WERI-Rb-1 (cell line): ENCODE results near the gene KCNMA1.

Experiments
- DNase-seq: peaks from one replicate; pipeline ENCODE4 v3.0.0-alpha.2; 2020
- H3K27ac ChIP-seq: fragments of 250-450 bp; sonication (Bioruptor Pico); 2 replicates; pipeline ENCODE4 v1.5.1; 2020; ENCODE audit warnings: mild to moderate bottlenecking, moderate library complexity
- H3K27me3 ChIP-seq: fragments of 250-450 bp; sonication (Bioruptor Pico); 2 replicates; pipeline ENCODE4 v1.5.1; 2021; ENCODE audit warnings: mild to moderate bottlenecking, low read depth, moderate library complexity; ENCODE audit not compliant: insufficient read depth, severe bottlenecking
- H3K36me3 ChIP-seq: fragments of 250-450 bp; sonication (Bioruptor Pico); 2 replicates; pipeline ENCODE4 v1.5.1; 2020; ENCODE audit warnings: mild to moderate bottlenecking, moderate library complexity
- H3K4me3 ChIP-seq: 2 replicates; pipeline ENCODE4 v1.5.1; 2011; ENCODE audit warnings: low read depth, mild to moderate bottlenecking, control low read depth, low read length
- H3K9me3 ChIP-seq: fragments of 250-450 bp; sonication (Bioruptor Pico); 2 replicates; pipeline ENCODE4 v1.5.1; 2021; ENCODE audit warnings: mild to moderate bottlenecking, moderate library complexity; ENCODE audit not compliant: severe bottlenecking
- CTCF ChIP-seq: IDR thresholded peaks from 2 replicates; pipeline ENCODE4 v1.5.1; 2011; ENCODE audit warnings: low read depth, mild to moderate bottlenecking, control low read depth, inconsistent platforms, low read length

KCNMA1 gene

GRCh38 chr10:77478247-77478961, 159.2 kb downstream of the KCNMA1 start:
- H3K27ac ChIP-seq = no peak overlapping the region

GRCh38 chr10:77475522-77475921, 162.1 kb downstream of the KCNMA1 start:
- Histone ChIP-seq H3K27ac (no peak overlapping the region), H3K9me3 (no peaks in the 10 kb centered on the region), H3K27me3 (no peaks in the 10 kb centered on the region), H3K4me3 (no peak overlapping the region), H3K36me3 (no peaks in the 10 kb centered on the region)
- TF ChIP-seq CTCF = no peak
- no peak for DNase-seq

More at GRCh38 chr10:77478247-77478961, 159.2 kb downstream of the KCNMA1 start:
- Histone ChIP-seq H3K36me3 (no peaks in the 10 kb centered on the region), H3K9me3 (no peaks in the 10 kb centered on the region), H3K27me3 (no peaks in the 10 kb centered on the region), H3K4me3 (no peak overlapping the region)
- no peak for DNase-seq
- TF ChIP-seq CTCF = no peak

- DNase-seq = no peak
- Histone ChIP-seq H3K36me3 (no peaks in the 10 kb centered on the region), H3K27ac (no peak overlapping the region), H3K9me3 (no peaks in the 10 kb centered on the region), H3K4me3 (no peak overlapping the region), H3K27me3 (no peaks in the 10 kb centered on the region)
- TF ChIP-seq CTCF = no peak
These were observed 162.7 kb downstream of the KCNMA1 start for GRCh38 chr10:77474939-77475338.

GRCh38 chr10:77474386-77474785, 163.2 kb downstream of the KCNMA1 start:
- no peak for DNase-seq
- Histone ChIP-seq H3K9me3 (no peaks in the 10 kb centered on the region), H3K4me3 (no peak overlapping the region), H3K27me3 (no peaks in the 10 kb centered on the region), H3K36me3 (no peaks in the 10 kb centered on the region), H3K27ac (no peak overlapping the region)
- no peak for TF ChIP-seq CTCF

DNA sequence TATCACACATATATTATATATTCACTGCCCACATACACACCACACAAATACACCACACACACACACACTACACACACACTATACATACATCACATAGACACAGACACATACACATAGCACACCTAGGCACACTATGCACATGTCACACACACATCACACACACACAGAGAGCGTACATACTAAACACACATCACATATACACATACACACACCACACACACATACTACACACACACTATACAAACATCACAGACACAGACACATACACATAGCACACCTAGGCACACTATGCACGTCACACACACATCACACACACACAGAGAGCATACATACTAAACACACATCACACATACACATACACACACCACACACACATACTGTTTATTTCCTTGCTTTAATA, 165.5 kb downstream of the KCNMA1 start:
- no peaks in the 10 kb centered on the region for H3K27me3 ChIP-seq
- TF ChIP-seq CTCF = no peak
- H3K27ac ChIP-seq = no peak overlapping the region
- H3K4me3 ChIP-seq = no peak overlapping the region
- no peak for DNase-seq
- H3K36me3 ChIP-seq = no peaks in the 10 kb centered on the region
- H3K9me3 ChIP-seq = no peaks in the 10 kb centered on the region

- Histone ChIP-seq H3K27me3 (no peaks in the 10 kb centered on the region), H3K4me3 (no peak overlapping the region), H3K9me3 (no peaks in the 10 kb centered on the region), H3K36me3 (no peaks in the 10 kb centered on the region), H3K27ac (no peak overlapping the region)
- no peak for DNase-seq
- TF ChIP-seq CTCF = no peak
These were observed 166.5 kb downstream of the KCNMA1 start for GRCh38 chr10:77471069-77471536.
